Fibroblast of pulmonary artery (primary cell): ENCODE results near the gene DTD1.

Experiments used
- DNase-seq: peaks from one replicate; pipeline ENCODE4 v3.0.0-alpha.2; 2010; ENCODE audit warnings: low read depth
- H3K4me3 ChIP-seq: replicated peaks from 2 replicates; pipeline ENCODE4 v1.5.1; 2011; ENCODE audit warnings: low read depth, mild to moderate bottlenecking, control low read depth, low read length, moderate library complexity
- TF ChIP-seq, protein P1 (sequence below): IDR thresholded peaks from 2 replicates; pipeline ENCODE4 v1.5.1; 2011; ENCODE audit warnings: mild to moderate bottlenecking, control low read depth, low read length, inconsistent platforms; ENCODE audit errors: missing control alignments

DTD1 gene

DNA sequence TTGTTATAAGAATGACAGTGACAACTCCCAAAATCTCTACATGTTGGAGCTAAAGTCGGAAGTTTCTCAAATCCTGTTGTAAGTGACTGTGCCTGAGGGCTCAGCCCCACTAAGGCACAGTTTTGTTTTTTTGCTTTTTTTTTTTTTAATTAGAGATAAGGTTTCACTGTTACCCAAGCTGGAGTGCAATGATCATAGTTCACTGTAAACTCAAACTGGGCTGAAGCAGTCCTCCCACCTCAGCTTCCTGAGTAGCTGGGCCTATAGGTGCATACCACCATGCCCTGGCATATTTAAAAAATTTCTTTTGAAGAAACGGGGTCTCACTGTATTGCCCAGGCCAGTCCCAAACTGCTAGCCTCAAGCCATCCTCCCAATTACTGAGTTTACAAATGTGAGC is 96.9 kb downstream of the DTD1 start:
- H3K4me3 ChIP-seq: no peak overlapping the region
- TF ChIP-seq, protein P1, sequence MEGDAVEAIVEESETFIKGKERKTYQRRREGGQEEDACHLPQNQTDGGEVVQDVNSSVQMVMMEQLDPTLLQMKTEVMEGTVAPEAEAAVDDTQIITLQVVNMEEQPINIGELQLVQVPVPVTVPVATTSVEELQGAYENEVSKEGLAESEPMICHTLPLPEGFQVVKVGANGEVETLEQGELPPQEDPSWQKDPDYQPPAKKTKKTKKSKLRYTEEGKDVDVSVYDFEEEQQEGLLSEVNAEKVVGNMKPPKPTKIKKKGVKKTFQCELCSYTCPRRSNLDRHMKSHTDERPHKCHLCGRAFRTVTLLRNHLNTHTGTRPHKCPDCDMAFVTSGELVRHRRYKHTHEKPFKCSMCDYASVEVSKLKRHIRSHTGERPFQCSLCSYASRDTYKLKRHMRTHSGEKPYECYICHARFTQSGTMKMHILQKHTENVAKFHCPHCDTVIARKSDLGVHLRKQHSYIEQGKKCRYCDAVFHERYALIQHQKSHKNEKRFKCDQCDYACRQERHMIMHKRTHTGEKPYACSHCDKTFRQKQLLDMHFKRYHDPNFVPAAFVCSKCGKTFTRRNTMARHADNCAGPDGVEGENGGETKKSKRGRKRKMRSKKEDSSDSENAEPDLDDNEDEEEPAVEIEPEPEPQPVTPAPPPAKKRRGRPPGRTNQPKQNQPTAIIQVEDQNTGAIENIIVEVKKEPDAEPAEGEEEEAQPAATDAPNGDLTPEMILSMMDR: no peak
- DNase-seq: no peak

DNA sequence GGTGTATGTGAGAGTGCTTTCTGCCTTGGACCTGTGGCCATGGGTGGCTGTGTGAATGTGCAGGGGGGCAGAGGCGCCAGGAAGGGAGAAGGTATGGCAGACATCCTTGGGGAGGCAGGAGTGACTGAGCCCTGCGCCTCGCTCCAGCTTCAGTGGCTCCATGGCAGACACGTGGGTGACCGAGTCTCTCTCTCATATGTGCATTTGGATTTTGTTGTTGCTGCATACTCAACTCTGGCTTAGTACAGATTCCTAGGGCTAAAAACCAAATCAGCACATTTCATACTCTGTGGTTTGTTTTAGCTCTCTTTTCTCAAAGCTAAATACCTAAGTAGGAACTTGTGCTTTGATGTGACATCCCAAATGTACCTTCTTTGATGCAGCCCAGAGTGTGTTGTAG is 97.6 kb downstream of the DTD1 start:
- DNase-seq: no peak
- TF ChIP-seq, protein P1: no peak
- H3K4me3 ChIP-seq: no peak overlapping the region

DNA sequence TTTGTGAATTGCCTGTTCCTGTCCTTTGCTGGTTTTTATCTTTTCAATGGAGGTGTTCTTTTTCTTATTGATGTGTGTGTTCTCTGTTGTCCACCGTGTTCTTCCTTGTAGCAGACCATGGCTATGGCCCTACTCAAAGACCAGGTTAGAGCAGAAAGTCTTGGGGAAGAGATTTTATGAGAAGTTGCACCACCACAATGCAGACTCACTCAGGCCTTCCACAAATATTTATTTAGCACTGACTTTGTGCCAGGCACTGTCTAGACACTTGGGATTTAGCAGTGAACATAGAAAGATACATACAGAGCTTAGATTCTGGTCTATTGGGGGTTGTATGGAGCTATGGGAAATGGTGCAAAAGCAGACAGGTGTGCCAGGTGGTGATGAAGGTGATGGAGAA is 98.8 kb downstream of the DTD1 start:
- TF ChIP-seq, protein P1: no peak
- no peak overlapping the region for H3K4me3 ChIP-seq
- no peak for DNase-seq

DNA sequence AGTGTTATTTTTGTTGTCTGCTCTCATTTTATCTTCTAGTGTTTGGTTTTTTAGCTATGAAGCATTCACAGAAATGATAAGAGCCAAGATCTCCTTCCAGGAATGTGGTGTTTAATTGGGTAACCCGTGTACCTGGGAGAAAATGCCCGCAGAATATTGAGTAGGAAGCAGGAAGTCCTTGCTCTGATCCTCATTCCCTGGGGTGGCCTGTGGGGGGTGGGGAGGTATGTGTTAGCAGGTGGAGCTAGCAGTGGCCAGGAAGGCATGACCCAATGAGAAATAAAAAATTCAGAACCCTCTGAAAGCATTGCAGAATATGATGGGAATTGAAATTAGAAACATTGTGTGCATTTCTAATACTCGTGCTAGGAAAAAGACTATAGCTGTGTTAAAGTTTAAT is 100.8 kb downstream of the DTD1 start:
- TF ChIP-seq, protein P1: no peak
- no peak for DNase-seq

DNA sequence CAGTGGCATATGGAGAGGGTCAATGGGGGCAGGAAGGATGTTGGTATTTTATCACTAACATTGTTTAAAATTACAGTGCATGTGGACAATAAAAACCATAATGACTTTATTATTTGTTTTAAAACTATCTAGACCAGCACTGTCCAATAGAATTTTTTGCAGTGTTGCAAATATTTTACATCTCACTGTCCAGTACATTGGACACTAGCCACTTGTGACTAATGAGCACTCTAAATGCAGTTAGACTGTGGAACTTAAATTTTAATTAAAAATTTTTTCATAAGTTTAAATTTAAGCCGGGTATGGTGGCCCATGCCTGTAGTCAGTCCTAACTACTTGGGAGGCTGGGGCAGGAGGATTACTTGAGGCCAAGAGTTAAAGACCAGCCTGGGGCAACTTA is 101.7 kb downstream of the DTD1 start:
- no peak for DNase-seq
- TF ChIP-seq, protein P1: no peak
- H3K4me3 ChIP-seq: no peak overlapping the region

More for the DNA sequence above, 100.8 kb downstream of the DTD1 start:
- no peak overlapping the region for H3K4me3 ChIP-seq

DNA sequence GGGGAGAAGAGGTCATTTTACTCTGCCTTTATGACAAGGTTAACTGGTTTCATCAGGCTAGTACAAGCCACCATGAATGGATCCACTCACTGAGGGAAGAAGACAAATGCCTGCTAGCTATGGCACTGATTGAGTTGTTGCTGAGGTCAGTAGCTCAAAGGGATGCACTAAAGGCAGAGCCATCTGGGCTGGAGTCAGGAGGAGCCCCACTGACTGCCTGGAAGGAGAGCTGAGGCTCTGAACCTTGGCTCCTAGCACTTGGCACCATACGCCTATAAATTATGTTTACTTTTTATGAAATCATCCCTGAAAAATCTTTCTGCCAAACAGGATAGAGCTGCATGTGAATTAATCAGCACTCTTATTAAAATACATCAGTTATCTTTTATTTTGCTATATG is 104.6 kb downstream of the DTD1 start:
- TF ChIP-seq, protein P1: no peak
- no peak for DNase-seq
- no peak overlapping the region for H3K4me3 ChIP-seq

DNA sequence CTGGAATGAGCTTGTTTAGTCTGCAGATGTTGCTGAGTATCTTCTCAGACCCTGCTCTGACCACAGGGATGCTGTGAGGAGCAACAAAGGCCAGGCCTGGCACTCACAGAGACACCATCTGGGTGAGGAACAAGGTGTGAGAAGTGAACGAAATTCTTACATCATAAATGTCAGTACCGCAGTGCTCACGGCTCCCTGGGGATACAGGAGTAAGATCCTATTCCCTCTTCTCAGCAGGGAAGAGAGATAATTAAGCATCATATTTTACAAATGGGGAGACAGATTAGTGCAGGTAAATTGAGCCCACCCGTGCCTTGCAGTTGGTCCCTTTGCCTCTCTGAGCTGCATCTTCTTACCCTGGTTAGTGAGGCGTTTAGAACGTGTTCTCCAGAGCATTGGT is 106.2 kb downstream of the DTD1 start:
- DNase-seq: no peak
- TF ChIP-seq, protein P1: no peak
- H3K4me3 ChIP-seq: no peak overlapping the region
